Keratinocyte (primary cell): Measurements from ENCODE around the gene GPC3. TPM values are rescaled to one million over a fixed set of nuclear protein-coding genes. Genes with fewer than 3 reads are reported as not detected.

ENCODE experiments used
- DNase-seq: peaks from one replicate; pipeline ENCODE4 v3.0.0-alpha.2; 2011; ENCODE audit warnings: low read depth, missing footprints, low spot score
- FAIRE-seq: peaks from 2 replicates; lab custom pipeline; 2011; peaks lifted over from hg19 to GRCh38; lab: Jason Lieb, UNC
- H2AFZ ChIP-seq: 2 replicates; pipeline ENCODE4 v1.6.0; 2012; ENCODE audit warnings: low read length, control low read depth, inconsistent platforms; ENCODE audit not compliant: control insufficient read depth
- H3K27ac ChIP-seq: 2 replicates; pipeline ENCODE4 v1.5.1; 2011; ENCODE audit warnings: low read length; ENCODE audit not compliant: control insufficient read depth, insufficient read depth
- H3K27me3 ChIP-seq: 3 replicates; pipeline ENCODE4 v1.6.0; 2011; ENCODE audit warnings: low read length; ENCODE audit not compliant: control insufficient read depth, insufficient read depth; ENCODE audit errors: extremely low read depth
- H3K36me3 ChIP-seq, 2 experiments: 2 replicates in 1 of 2; 3 replicates in 1 of 2; pipeline ENCODE4 v1.5.1; 2011; ENCODE audit warnings: low read length in 2 of 2, mild to moderate bottlenecking in 1 of 2; ENCODE audit not compliant: control insufficient read depth in 2 of 2, insufficient read depth in 2 of 2; ENCODE audit errors: extremely low read depth in 1 of 2
- H3K4me1 ChIP-seq: 3 replicates; pipeline ENCODE4 v1.5.1; 2011; ENCODE audit warnings: low read length; ENCODE audit not compliant: control insufficient read depth, insufficient read depth; ENCODE audit errors: extremely low read depth
- H3K4me2 ChIP-seq: 3 replicates; pipeline ENCODE4 v1.6.0; 2011; ENCODE audit warnings: low read depth, low read length; ENCODE audit not compliant: control insufficient read depth, insufficient read depth; ENCODE audit errors: extremely low read depth
- H3K4me3 ChIP-seq, 3 experiments: fragments of 200-600 bp in 1 of 3; sonication (generic) in 1 of 3; 2 replicates in 2 of 3; 3 replicates in 1 of 3; pipeline ENCODE4 v1.5.1; 2011 to 2016; ENCODE audit warnings: low read length in 3 of 3, mild to moderate bottlenecking in 3 of 3, control low read depth in 2 of 3, inconsistent platforms in 1 of 3, low read depth in 1 of 3, mixed read lengths in 1 of 3, mixed run types in 1 of 3, moderate library complexity in 1 of 3; ENCODE audit not compliant: control insufficient read depth in 2 of 3, insufficient read depth in 2 of 3; ENCODE audit errors: extremely low read depth in 1 of 3
- H3K79me2 ChIP-seq: 2 replicates; pipeline ENCODE4 v1.6.0; 2012; ENCODE audit warnings: low read length; ENCODE audit not compliant: control insufficient read depth, insufficient read depth
- H3K9ac ChIP-seq: 3 replicates; pipeline ENCODE4 v1.6.0; 2011; ENCODE audit warnings: low read length; ENCODE audit not compliant: control insufficient read depth, insufficient read depth; ENCODE audit errors: extremely low read depth
- H3K9me1 ChIP-seq: 3 replicates; pipeline ENCODE4 v1.6.0; 2011; ENCODE audit warnings: low read length; ENCODE audit not compliant: control insufficient read depth, insufficient read depth; ENCODE audit errors: extremely low read depth
- H3K9me3 ChIP-seq: 2 replicates; pipeline ENCODE4 v1.5.1; 2012; ENCODE audit warnings: low read depth, low read length; ENCODE audit not compliant: control insufficient read depth
- H4K20me1 ChIP-seq: 3 replicates; pipeline ENCODE4 v1.6.0; 2011; ENCODE audit warnings: low read length; ENCODE audit not compliant: control insufficient read depth, insufficient read depth; ENCODE audit errors: extremely low read depth
- CTCF ChIP-seq, 3 experiments: IDR thresholded peaks in 1 of 3; conservative IDR thresholded peaks in 1 of 3; optimal IDR thresholded peaks in 1 of 3; 2 replicates in 2 of 3; 3 replicates in 1 of 3; pipeline versions ENCODE3 to v1.5.1; 2011; ENCODE audit warnings: low read length in 3 of 3, mild to moderate bottlenecking in 3 of 3, moderate library complexity in 2 of 3, control low read depth in 1 of 3, inconsistent platforms in 1 of 3; ENCODE audit not compliant: insufficient read depth in 2 of 3; ENCODE audit errors: extremely low read depth in 1 of 3
- EZH2 ChIP-seq: IDR thresholded peaks from one replicate; pipeline ENCODE4 v1.6.1; 2012; ENCODE audit warnings: inconsistent platforms, mild to moderate bottlenecking, low read length, moderate library complexity
- dilution Hi-C: fragments of 300-500 bp; cut with MboI; formaldehyde crosslinking; loops from one replicate; pipeline ENCODE4 v1.7.0; 2020; ENCODE audit warnings: low sequenced_read_pairs; ENCODE audit not compliant: extremely low pct_ligation_motif_present
- polyA plus RNA-seq, 5 experiments: library from polyadenylated mRNA; depleted of rRNA in 3 of 5; stranded (reverse) in 3 of 5; stranded (forward) in 1 of 5; unstranded in 1 of 5; fragments of >200 nt; gene quantifications; 1 replicate in 1 of 5; 2 replicates in 3 of 5; 3 replicates in 1 of 5; pipeline versions ENCODE4 v1.2.1 to v1.2.3, GENCODE V29; 2011 to 2012; ENCODE audit warnings: missing spikeins in 2 of 5, low read depth in 1 of 5, low replicate concordance in 1 of 5

Gene GPC3
- polyA plus RNA-seq, 1 donor (not counting 4 experiments of a cell fraction or from before 2014, with no cell fraction given): 0.03 TPM

- H4K20me1 ChIP-seq: no peaks in the 10 kb centered on the region
- H3K9me1 ChIP-seq: no peaks in the 10 kb centered on the region
- no peaks in the 10 kb centered on the region for H3K9me3 ChIP-seq
- H2AFZ ChIP-seq: no peak overlapping the region
- dilution Hi-C loops: no loop called here
- no peak overlapping the region for H3K4me3 ChIP-seq
- no peaks in the 10 kb centered on the region for H3K27me3 ChIP-seq
- TF ChIP-seq EZH2 (no peak), CTCF (optimal IDR thresholded peaks at IDR 0.05 in 1 of 3, IDR thresholded peaks at IDR 0.05 in 1 of 3, conservative IDR thresholded peaks at IDR 0.05 in 1 of 3; ENCODE audit: extremely low read depth in 1 of 3, insufficient read depth in 2 of 3, low read length in 3 of 3) (no peak)
- H3K4me1 ChIP-seq: no peaks in the 10 kb centered on the region
- no peak overlapping the region for H3K4me2 ChIP-seq
- H3K27ac ChIP-seq: no peak overlapping the region
- no peak for FAIRE-seq
- H3K36me3 ChIP-seq: no peaks in the 10 kb centered on the region
- DNase-seq: no peak
- H3K79me2 ChIP-seq: no peaks in the 10 kb centered on the region
- no peak overlapping the region for H3K9ac ChIP-seq
Measured at GRCh38 chrX:133566876-133567275, 418.5 kb downstream of the GPC3 start.

- Histone ChIP-seq H4K20me1 (no peaks in the 10 kb centered on the region), H3K4me2 (no peak overlapping the region), H3K9me1 (no peaks in the 10 kb centered on the region), H2AFZ (no peak overlapping the region), H3K9ac (no peak overlapping the region), H3K9me3 (no peaks in the 10 kb centered on the region), H3K27ac (no peak overlapping the region), H3K4me3 (no peak overlapping the region), H3K79me2 (no peaks in the 10 kb centered on the region), H3K36me3 (no peaks in the 10 kb centered on the region), H3K27me3 (no peaks in the 10 kb centered on the region), H3K4me1 (no peaks in the 10 kb centered on the region)
- no peak for FAIRE-seq
- dilution Hi-C loops: no loop called here
- TF ChIP-seq EZH2: no peak
- TF ChIP-seq CTCF (optimal IDR thresholded peaks at IDR 0.05 in 1 of 3, IDR thresholded peaks at IDR 0.05 in 1 of 3, conservative IDR thresholded peaks at IDR 0.05 in 1 of 3; ENCODE audit: extremely low read depth in 1 of 3, insufficient read depth in 2 of 3, low read length in 3 of 3): no peak
- no peak for DNase-seq
Measured at GRCh38 chrX:133563705-133564104, 421.7 kb downstream of the GPC3 start.
